HEK293 (cell line): ENCODE results near the gene MDN1.
"Not testable (repeated sequence)": the region's sequence is repeated elsewhere in the genome, so short reads cannot be mapped to it uniquely, and the experiment has no call there.

Experiments used
- CTCF ChIA-PET: fragments of 350-600 bp; formaldehyde crosslinking; extraction: SDS; loops from one replicate; lab custom pipeline; 2021; ENCODE audit warnings: antibody characterized with exemption; lab: Yijun Ruan, JAX
- POLR2A ChIA-PET: fragments of 300-600 bp; formaldehyde crosslinking; extraction: SDS; loops from one replicate; lab custom pipeline; 2020; ENCODE audit warnings: antibody characterized with exemption, inconsistent platforms; lab: Yijun Ruan, JAX
- H3K27ac ChIP-seq: fragments of 200-500 bp; sonication (Bioruptor generic); 2 replicates; pipeline ENCODE4 v1.5.1; 2014; ENCODE audit warnings: low read depth, low read length, control low read depth, inconsistent platforms; ENCODE audit errors: extremely low read depth
- H3K36me3 ChIP-seq, 2 experiments: fragments of 200-500 bp in 1 of 2; sonication (Bioruptor generic) in 1 of 2; 1 replicate in 1 of 2; 2 replicates in 1 of 2; pipeline ENCODE4 v1.5.1; 2014 to 2017; ENCODE audit warnings: inconsistent platforms in 2 of 2, low read length in 2 of 2; ENCODE audit not compliant: control insufficient read depth in 2 of 2, insufficient read depth in 1 of 2
- H3K4me1 ChIP-seq: fragments of 200-500 bp; sonication (Bioruptor generic); 2 replicates; pipeline ENCODE4 v1.5.1; 2014; ENCODE audit warnings: mild to moderate bottlenecking, low read length, inconsistent platforms; ENCODE audit not compliant: control insufficient read depth, insufficient read depth
- H3K4me3 ChIP-seq: 2 replicates; pipeline ENCODE4 v1.5.1; 2011; ENCODE audit warnings: low read depth, mild to moderate bottlenecking, control low read depth, low read length, moderate library complexity
- H3K9me3 ChIP-seq: fragments of 200-500 bp; sonication (Bioruptor generic); 2 replicates; pipeline ENCODE4 v1.5.1; 2014; ENCODE audit warnings: low read depth, low read length, inconsistent platforms; ENCODE audit not compliant: control insufficient read depth, insufficient read depth
- KLF17 ChIP-seq: fragments of 450-650 bp; formaldehyde crosslinking; IDR thresholded peaks from 2 replicates; pipeline ENCODE4 v1.5.1; 2016; ENCODE audit warnings: missing biosample characterization, missing genetic modification characterization
- KLF9 ChIP-seq: fragments of 450-650 bp; formaldehyde crosslinking; IDR thresholded peaks from 2 replicates; pipeline ENCODE4 v1.5.1; 2016; ENCODE audit warnings: missing biosample characterization, missing genetic modification characterization, low read depth
- SP7 ChIP-seq: fragments of 450-650 bp; formaldehyde crosslinking; IDR thresholded peaks from 2 replicates; pipeline ENCODE4 v1.5.1; 2016; ENCODE audit warnings: missing biosample characterization, missing genetic modification characterization
- ZBTB6 ChIP-seq: fragments of 450-650 bp; formaldehyde crosslinking; IDR thresholded peaks from 2 replicates; pipeline ENCODE4 v1.5.1; 2017; ENCODE audit warnings: missing biosample characterization, missing genetic modification characterization
- ZFP3 ChIP-seq: fragments of 450-650 bp; formaldehyde crosslinking; IDR thresholded peaks from 2 replicates; pipeline ENCODE4 v1.5.1; 2016; ENCODE audit warnings: low read depth, missing biosample characterization, missing genetic modification characterization
- ZFP41 ChIP-seq: fragments of 450-650 bp; formaldehyde crosslinking; IDR thresholded peaks from 2 replicates; pipeline ENCODE4 v1.5.1; 2016; ENCODE audit warnings: missing biosample characterization, missing genetic modification characterization, borderline replicate concordance
- ZNF138 ChIP-seq: fragments of 450-650 bp; formaldehyde crosslinking; IDR thresholded peaks from 2 replicates; pipeline ENCODE4 v1.5.1; 2016; ENCODE audit warnings: missing biosample characterization, missing genetic modification characterization, borderline replicate concordance
- ZNF174 ChIP-seq: fragments of 450-650 bp; formaldehyde crosslinking; IDR thresholded peaks from 2 replicates; pipeline ENCODE4 v1.5.0; 2017; ENCODE audit warnings: missing biosample characterization, mild to moderate bottlenecking, missing genetic modification characterization
- ZNF239 ChIP-seq: fragments of 450-650 bp; formaldehyde crosslinking; IDR thresholded peaks from 2 replicates; pipeline ENCODE4 v1.5.1; 2016; ENCODE audit warnings: missing biosample characterization, missing genetic modification characterization
- ZNF354C ChIP-seq: fragments of 450-650 bp; formaldehyde crosslinking; IDR thresholded peaks from 2 replicates; pipeline ENCODE4 v1.5.1; 2016; ENCODE audit warnings: missing biosample characterization, missing genetic modification characterization, low read depth, borderline replicate concordance
- ZNF362 ChIP-seq: fragments of 450-650 bp; formaldehyde crosslinking; IDR thresholded peaks from 2 replicates; pipeline ENCODE4 v1.5.1; 2016; ENCODE audit warnings: missing biosample characterization, missing genetic modification characterization
- ZNF529 ChIP-seq: fragments of 450-650 bp; formaldehyde crosslinking; IDR thresholded peaks from 2 replicates; pipeline ENCODE4 v1.5.1; 2017; ENCODE audit warnings: missing genetic modification characterization, missing biosample characterization; ENCODE audit not compliant: insufficient replicate concordance
- ZNF626 ChIP-seq: fragments of 450-650 bp; sonication (Bioruptor Pico); formaldehyde crosslinking; IDR thresholded peaks from 2 replicates; pipeline ENCODE4 v1.5.1; 2018; ENCODE audit warnings: missing biosample characterization, missing genetic modification characterization, inconsistent platforms
- ZNF639 ChIP-seq: fragments of 450-650 bp; formaldehyde crosslinking; IDR thresholded peaks from 2 replicates; pipeline ENCODE4 v1.5.1; 2016; ENCODE audit warnings: missing biosample characterization, missing genetic modification characterization
- ZNF791 ChIP-seq: fragments of 450-650 bp; formaldehyde crosslinking; IDR thresholded peaks from 2 replicates; pipeline ENCODE4 v1.5.1; 2016; ENCODE audit warnings: missing biosample characterization, missing genetic modification characterization
- ZXDB ChIP-seq: fragments of 450-650 bp; formaldehyde crosslinking; IDR thresholded peaks from 2 replicates; pipeline ENCODE4 v1.5.1; 2016; ENCODE audit warnings: missing biosample characterization, missing genetic modification characterization

Gene MDN1

GRCh38 chr6:89859744-89860143 lies 40.1 kb upstream of the MDN1 start:
- H3K36me3 ChIP-seq, result peaks cover 78 to 95% of the 10 kb centered on the region in 2 experiments
- ChIA-PET POLR2A (no interaction called here), CTCF (no interaction called here)
- H3K4me1 ChIP-seq, result no peaks in the 10 kb centered on the region
- H3K4me3 ChIP-seq, result no peak overlapping the region
- no peak overlapping the region for H3K27ac ChIP-seq
- H3K9me3 ChIP-seq, result no peaks in the 10 kb centered on the region
- TF ChIP-seq ZNF791, result no peak
- TF ChIP-seq ZNF354C (tag by site-specific recombination), result no peak
- no peak for TF ChIP-seq KLF9 (tag by site-specific recombination)
- no peak for TF ChIP-seq SP7 (tag by site-specific recombination)
- no peak for TF ChIP-seq ZNF362
- no peak for TF ChIP-seq KLF17 (tag by site-specific recombination)

GRCh38 chr6:89858041-89858440 lies 38.4 kb upstream of the MDN1 start:
- Histone ChIP-seq H3K4me3 (no peak overlapping the region), H3K36me3 (peaks cover 85 to 95% of the 10 kb centered on the region in 2 experiments), H3K9me3 (no peaks in the 10 kb centered on the region), H3K4me1 (no peaks in the 10 kb centered on the region), H3K27ac (no peak overlapping the region)
- CTCF ChIA-PET, result no interaction called here
- TF ChIP-seq ZNF138 (tag by site-specific recombination) (no peak), ZBTB6 (tag by site-specific recombination) (no peak), ZXDB (tag by site-specific recombination) (no peak), ZNF239 (tag by site-specific recombination) (no peak), ZNF626 (tag by site-specific recombination) (no peak), ZNF639 (no peak), ZNF174 (tag by site-specific recombination) (no peak), ZNF529 (tag by site-specific recombination) (no peak), ZFP3 (tag by site-specific recombination) (no peak)
- POLR2A ChIA-PET, result interaction anchor here (0.6 to 1.6 kb wide), 2 partner anchors 11 to 30 kb away, joined by 3 to 7 read pairs; no protein-coding TSS in a partner anchor

- Histone ChIP-seq H3K36me3 (peaks cover 81 to 93% of the 10 kb centered on the region in 2 experiments), H3K4me1 (no peaks in the 10 kb centered on the region), H3K27ac (no peak overlapping the region), H3K4me3 (no peak overlapping the region), H3K9me3 (no peaks in the 10 kb centered on the region)
- ChIA-PET CTCF (interaction anchor here (0.7 kb wide), 1 partner anchor 9 kb away, joined by 4 read pairs; no protein-coding TSS in a partner anchor), POLR2A (no interaction called here)
- TF ChIP-seq ZNF626 (tag by site-specific recombination) (no peak), ZFP41 (no peak)
These were observed 33.5 kb upstream of the MDN1 start for GRCh38 chr6:89853068-89853467.

GRCh38 chr6:89847513-89847912 lies 27.9 kb upstream of the MDN1 start:
- H3K27ac ChIP-seq, H3K9me3 ChIP-seq, CTCF ChIA-PET, H3K4me1 ChIP-seq, H3K4me3 ChIP-seq: not testable (repeated sequence)
- POLR2A ChIA-PET, result interaction anchor here (0.6 to 1.6 kb wide), 4 partner anchors 10 to 222 kb away, joined by 5 to 7 read pairs (median 6); partner anchors contain the start of genes CASP8AP2 and MDN1
- peaks cover 54 to 78% of the 10 kb centered on the region in 2 experiments for H3K36me3 ChIP-seq
